Fibroblast of villous mesenchyme (primary cell): ENCODE data around the gene KRTAP12-4. TPM values are rescaled to one million over a fixed set of nuclear protein-coding genes. Genes with fewer than 3 reads are reported as not detected.
"Not testable (repeated sequence)": the region's sequence is repeated elsewhere in the genome, so short reads cannot be mapped to it uniquely, and the experiment has no call there.

ENCODE experiments used
- DNase-seq: peaks from one replicate; pipeline ENCODE4 v3.0.0-alpha.2; 2010; ENCODE audit warnings: low read depth
- H3K4me3 ChIP-seq: 2 replicates; pipeline ENCODE4 v1.5.1; 2011; ENCODE audit warnings: low read depth, mild to moderate bottlenecking, low read length
- total RNA-seq: library from RNA; depleted of rRNA; stranded (reverse); fragments of >200 nt; gene quantifications from 2 replicates; pipeline ENCODE4 v1.2.3, GENCODE V29; 2012
- TF ChIP-seq, protein P1 (sequence below): IDR thresholded peaks from 2 replicates; pipeline ENCODE4 v1.5.1; 2012; ENCODE audit warnings: low read depth, mild to moderate bottlenecking, low read length; ENCODE audit not compliant: insufficient read depth

The KRTAP12-4 gene
- total RNA-seq, 1 donor = not detected

DNA sequence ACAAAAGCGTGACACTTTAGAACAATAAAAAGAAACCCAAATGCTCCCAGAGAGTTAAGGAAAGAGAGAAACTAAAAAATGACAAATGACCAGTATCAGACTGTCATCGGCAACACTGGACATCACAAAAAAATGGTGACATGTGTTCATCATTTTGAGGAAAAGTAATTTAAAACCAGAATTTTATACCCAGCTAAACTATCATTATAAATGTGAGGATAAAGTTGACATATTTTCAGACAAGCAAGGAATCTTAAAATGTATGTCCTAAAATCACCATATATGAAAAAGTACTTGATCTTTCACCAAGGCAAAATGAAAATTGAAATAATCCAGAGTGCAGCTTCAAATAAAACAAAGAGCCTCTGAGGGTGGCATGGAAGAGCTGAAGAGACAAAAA lies 9.6 kb downstream of the KRTAP12-4 start:
- TF ChIP-seq, protein P1, sequence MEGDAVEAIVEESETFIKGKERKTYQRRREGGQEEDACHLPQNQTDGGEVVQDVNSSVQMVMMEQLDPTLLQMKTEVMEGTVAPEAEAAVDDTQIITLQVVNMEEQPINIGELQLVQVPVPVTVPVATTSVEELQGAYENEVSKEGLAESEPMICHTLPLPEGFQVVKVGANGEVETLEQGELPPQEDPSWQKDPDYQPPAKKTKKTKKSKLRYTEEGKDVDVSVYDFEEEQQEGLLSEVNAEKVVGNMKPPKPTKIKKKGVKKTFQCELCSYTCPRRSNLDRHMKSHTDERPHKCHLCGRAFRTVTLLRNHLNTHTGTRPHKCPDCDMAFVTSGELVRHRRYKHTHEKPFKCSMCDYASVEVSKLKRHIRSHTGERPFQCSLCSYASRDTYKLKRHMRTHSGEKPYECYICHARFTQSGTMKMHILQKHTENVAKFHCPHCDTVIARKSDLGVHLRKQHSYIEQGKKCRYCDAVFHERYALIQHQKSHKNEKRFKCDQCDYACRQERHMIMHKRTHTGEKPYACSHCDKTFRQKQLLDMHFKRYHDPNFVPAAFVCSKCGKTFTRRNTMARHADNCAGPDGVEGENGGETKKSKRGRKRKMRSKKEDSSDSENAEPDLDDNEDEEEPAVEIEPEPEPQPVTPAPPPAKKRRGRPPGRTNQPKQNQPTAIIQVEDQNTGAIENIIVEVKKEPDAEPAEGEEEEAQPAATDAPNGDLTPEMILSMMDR = no peak
- DNase-seq = no peak
- no peak overlapping the region for H3K4me3 ChIP-seq

DNA sequence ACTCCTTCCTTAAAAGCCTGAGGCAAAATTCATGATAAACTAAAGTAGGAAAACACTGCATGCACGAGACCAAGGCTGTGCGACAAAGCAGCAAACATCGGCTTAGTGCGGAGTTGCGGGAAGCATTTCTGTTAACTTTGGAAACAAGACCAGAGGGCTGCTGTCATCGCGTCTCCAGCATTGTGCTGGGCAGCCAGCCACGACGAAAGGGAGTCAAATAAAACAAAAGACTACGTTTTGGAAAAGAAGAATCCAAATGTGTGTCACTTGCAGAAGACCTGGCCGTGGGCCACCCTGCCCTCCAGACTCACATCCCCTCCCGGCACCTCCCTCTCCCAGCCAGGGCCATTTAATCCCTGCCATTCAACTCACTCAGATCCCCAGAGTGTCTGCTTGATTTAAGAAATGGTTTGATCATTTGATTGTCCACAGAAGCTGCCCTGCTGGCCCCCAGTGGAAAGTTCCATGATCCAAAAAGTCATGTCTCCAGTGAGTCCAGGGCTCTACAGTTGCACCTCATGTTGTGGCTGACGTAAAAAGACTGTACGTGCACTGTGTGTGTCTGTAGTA lies 10.6 kb downstream of the KRTAP12-4 start:
- no peak for DNase-seq
- TF ChIP-seq, protein P1 = no peak
- H3K4me3 ChIP-seq = no peak overlapping the region

DNA sequence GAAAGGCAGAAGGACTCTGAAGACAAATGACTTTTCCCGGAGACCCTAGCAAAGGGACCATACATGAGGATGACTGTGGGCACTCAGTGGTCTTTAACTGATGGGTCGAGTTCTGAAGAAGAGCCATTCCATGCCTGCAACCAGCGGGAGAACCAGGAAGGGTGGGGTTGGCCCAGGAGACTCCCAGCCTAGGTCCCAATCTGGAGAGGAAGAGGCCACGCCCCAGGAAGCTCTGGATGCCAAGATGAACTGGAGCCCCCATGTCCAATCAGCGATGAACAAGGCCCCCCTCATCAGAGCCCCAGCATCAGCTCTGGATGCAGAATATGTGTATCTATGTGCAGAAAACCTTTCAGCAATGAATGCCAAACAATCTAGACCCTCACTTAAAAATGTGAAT lies 13.7 kb downstream of the KRTAP12-4 start:
- no peak overlapping the region for H3K4me3 ChIP-seq
- TF ChIP-seq, protein P1 = no peak
- DNase-seq = no peak

DNA sequence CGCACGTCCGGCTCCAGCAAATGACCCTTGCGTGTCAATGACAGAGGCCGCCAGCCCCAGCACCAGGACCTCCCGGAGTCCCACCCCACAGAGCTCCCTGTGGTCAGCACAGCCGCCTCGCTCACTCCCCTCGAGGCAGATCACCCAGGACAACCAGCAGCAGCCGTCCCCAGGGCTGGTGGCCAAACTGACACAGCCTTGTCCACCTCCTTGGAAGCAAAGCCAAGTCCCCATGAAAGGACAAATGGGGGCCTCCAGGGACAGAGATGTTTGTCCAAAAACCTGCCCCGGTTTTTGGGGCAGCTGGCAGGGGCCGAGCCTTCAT lies 15.2 kb downstream of the KRTAP12-4 start:
- DNase-seq = no peak
- no peak overlapping the region for H3K4me3 ChIP-seq
- TF ChIP-seq, protein P1 = no peak

DNA sequence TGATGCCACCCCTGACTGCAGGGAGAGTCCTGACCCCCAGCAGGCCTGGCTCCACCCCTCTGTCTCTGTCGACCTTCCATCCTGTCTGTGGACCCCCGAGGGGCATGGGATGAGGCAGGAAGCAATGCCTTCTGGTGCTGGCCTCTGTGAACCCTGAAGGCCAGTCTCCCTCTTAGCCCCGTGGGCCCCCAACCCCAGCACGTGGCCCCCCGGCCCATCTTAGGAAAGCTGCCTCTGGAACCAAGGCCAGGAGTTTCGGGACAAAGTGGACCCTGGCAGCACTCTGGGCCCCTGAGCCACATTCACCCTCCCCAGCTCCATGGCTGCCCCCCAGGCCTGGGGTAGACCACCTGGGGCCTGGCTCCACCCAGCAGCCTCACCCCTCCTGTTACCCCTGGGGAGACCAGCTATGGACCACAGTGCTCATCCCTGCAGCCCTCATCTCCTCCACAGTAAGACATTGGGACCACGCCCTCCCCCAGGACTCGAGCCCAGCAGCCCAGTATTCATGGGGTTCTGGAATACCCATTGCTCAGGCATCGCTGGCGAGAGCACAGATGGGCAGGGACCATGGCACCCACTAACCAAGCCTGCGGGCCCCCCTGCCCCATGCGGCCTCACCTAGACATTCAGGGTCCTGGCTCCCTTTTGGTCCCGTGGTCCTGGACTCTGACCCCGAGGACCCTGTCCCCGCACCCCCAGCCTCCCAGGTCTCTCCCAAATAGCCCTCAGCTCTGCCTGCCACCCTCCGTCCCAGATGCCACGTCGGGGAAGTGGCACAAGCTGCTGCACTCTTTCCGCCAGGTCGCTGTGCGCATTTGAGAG lies 15.7 kb downstream of the KRTAP12-4 start:
- DNase-seq, H3K4me3 ChIP-seq: not testable (repeated sequence)

DNA sequence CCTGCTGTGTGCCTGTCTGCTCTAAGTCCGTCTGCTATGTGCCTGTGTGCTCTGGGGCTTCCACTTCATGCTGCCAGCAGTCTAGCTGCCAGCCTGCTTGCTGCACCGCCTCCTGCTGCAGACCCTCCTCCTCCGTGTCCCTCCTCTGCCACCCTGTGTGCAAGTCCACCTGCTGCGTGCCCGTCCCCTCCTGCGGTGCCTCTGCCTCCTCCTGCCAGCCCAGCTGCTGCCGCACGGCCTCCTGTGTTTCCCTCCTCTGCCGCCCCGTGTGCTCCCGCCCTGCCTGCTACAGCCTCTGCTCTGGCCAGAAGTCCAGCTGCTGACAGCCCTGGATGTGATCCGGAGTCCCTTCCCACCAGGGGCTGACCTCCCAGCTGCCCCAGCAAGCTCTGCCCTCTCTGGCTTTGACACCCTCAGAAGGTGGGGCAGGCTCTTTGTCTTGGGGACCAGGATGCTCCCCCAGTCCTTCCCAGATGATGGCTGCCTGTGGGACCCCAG lies 16.6 kb downstream of the KRTAP12-4 start:
- DNase-seq, H3K4me3 ChIP-seq: not testable (repeated sequence)

DNA sequence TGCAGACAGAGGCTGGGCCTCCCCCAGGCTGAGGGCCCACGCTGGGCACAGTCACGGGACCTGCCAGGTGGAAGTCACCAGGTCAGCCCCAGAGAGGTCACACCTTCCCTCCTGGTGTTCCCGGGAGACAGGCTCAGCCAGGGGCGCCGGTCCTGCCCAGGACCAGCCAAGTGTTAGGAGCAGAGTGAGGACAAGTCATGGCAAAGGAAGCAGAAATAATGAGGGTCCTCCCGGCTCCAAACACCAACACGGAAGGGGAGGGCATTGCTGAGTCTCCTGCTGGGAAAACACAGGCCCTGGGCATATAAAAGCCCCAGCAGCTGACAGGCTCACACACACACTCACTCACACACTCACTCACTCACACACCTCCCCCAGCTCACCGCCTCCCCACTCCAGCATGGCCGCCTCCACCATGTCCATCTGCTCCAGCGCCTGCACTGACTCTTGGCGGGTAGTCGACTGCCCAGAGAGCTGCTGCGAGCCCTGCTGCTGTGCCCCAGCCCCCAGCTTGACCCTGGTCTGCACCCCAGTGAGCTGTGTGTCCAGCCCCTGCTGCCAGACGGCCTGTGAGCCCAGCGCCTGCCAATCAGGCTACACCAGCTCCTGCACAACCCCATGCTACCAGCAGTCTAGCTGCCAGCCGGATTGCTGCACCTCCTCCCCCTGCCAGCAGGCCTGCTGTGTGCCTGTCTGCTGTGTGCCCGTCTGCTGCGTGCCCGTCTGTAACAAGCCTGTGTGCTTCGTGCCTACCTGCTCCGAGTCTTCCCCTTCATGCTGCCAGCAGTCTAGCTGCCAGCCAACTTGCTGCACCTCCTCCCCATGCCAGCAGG lies 17.2 kb downstream of the KRTAP12-4 start, which contains the start of gene KRTAP10-10:
TSS of gene KRTAP10-10 (plus strand) at position 339 of the 833 bp plus-strand sequence. CDS start at position 401, 62 bp downstream.
- TF ChIP-seq, protein P1 = no peak
- no peak for DNase-seq
- no peak within 1 kb of the TSS for H3K4me3 ChIP-seq
